Activated CD4-positive, alpha-beta T cell treated with anti-CD3 and anti-CD28 coated beads, Interleukin-2, Interleukin-6, amounts not matched to agents 100 ng/mL and 50 ng/mL, durations not matched to agents 16 hours and 8 hours (primary cell): ENCODE data around the gene HECA.
"Not testable (repeated sequence)": the region's sequence is repeated elsewhere in the genome, so short reads cannot be mapped to it uniquely, and the experiment has no call there.

Experiments used
- DNase-seq: peaks from one replicate; pipeline ENCODE4 v3.0.0-alpha.2; 2020

Gene HECA

DNA sequence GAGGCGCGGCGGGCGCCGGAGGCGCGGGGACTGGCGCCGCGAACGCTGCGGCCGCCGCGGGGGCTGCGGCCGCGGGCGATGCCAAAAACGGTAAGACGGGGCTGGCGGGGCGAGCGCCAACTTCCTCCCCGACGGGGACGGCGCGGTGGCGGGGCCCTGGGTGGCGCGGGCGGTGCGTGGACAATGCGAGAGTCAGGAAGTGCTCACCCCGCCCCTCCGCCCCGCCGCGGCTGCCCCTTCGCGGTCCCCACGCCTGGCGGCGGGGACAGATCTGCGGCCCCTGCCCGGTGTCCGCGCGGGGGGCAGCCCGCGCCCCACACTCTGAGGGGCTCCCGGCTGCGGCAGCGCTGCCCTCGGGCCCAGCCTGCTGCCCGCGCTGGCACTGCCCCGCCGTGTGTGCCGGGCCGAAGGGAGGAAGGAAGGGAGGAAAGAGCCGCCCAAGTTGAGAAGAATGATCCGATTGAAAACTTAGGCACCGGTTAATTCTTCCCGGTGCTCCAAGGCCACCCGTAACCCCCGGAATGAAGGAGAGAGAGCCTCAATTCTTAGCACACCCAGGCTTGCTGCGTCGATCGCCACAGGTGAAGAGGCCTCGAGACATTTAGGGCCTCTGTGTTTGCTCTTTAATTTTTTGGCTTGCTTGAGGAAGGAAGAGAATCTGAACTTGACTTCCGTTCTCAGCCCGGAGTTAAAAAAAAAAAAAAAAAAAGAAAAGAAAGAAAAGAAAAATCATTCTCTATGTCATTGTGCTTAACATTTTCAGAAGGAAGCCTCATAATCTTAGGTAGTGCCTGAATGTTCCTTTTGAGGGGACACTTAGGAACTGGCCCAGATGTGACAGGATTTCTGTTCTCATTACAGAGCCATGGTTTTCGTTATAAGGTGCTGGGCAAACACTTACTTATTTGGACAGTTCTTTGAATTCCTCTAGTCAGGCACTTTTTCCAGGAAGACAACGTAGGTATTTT lies 982 bp downstream of the HECA start:
- peak; percentile 57 for DNase-seq

DNA sequence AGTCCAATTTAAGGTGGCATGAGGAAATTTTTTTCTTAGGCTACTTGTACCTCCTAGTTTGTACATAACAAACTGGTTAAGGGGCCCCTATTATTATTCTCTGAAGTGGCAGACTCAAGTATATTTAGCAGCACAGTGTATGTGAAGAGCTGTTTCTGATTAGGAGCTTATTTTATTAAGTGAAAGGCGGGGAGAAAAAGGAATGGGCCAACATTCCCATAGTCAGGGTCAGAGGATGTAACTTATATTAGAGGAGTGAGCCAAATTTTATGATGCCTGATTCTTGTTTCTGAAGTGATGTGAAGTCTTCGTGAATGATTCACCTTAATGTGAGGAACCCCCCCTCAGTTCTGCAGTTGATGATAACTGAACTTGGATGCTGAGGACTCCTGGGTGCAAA lies 2.8 kb downstream of the HECA start:
- no peak for DNase-seq

DNA sequence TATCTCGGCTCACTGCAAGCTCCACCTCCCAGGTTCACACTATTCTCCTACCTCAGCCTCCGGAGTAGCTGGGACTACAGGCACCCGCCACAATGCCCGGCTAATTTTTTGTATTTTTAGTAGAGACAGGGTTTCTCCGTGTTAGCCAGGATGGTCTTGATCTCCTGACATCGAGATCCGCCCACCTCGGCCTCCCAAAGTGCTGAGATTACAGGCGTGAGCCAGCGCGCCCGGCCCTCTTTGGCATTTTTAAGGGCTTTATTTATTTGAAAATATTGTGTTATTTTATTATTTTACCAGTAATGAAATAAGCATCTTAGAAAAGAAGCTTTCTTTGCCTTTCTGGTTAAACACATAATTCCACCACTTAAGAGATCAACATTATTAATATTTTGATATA lies 6.0 kb downstream of the HECA start:
- DNase-seq = not testable (repeated sequence)

DNA sequence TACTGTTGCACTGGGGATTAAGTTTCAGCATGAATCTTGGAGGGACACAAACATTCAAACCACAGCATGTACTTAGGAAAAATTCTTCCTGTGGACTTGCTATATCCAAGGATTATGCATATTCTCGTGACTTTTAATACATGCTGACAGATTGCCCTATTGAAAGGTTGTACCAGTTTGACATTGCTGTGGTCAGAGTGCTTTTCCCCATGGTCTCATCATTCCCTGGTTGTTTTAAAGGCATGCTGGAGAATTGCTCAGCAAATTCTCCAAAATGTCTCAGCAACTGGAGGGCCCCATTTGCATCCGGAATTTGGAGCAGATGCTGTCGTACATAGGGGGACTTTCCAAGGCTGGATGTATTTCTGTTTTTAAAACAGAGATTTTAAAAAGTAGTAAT lies 7.4 kb downstream of the HECA start:
- no peak for DNase-seq

DNA sequence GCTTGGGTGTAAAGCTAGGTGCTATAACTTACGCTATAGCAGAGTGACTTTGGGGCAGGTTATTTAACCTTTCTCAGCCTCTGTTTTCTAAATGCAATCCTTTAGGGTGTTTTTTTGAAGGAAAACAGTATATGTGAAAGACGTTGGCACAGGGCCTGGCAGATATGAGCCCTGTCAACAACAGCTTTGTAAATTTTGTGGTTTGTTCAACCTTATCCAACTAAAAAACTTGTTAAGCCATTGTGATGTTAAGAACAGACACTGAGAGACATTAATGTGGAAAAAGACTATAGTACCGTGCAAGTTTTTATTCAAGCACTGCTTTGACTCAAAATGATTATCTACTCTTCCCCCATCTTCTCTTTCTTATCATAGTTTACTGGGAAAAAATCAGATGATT lies 8.2 kb downstream of the HECA start:
- DNase-seq = no peak

DNA sequence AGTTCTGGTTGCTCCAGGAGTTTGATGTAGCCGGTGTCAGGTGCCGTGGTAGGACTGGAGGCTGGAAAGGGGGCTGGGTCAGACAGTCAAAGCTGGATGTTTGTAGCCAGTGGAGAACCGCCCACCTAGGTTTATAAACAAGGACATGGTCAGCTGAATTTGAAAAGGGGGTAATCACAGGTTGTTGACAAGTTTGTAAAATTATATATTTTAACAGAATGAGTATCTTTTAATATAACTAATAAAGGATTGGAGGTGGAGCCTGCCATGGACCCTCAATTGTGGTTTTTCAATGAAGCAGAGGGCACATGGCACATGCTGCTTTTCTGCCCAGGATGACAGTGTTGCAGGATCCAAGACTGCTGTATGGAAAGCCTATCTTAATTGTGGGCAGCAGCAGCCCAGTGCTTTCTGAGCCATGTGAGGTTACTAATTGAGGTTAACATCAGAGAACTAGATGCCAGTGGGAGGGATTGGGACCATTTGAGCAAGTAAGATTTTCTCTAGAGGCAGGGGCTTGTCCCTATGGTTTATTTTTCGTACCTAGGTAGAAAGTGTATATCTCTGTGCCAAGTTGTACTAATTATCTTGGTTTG lies 9.7 kb downstream of the HECA start:
- peak; percentile 58 for DNase-seq

DNA sequence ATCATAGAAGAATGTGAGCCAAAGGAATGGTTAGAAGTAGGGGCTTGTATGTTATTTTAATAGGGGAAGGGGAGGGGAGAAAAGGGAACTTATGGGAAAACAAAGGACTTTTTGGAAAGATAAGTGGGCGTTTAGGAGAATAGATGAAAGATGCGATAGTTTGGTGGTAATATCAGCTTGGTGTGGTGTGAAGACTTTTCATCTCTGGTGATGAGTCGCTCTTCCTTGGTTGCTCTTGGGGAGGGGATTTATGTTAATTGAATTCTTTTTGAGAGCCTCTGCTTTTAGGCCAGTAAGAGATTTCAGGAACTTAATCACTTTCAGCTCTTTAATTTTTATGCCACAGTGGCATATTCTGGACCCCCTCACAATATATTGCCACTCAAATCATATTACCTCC lies 10.8 kb downstream of the HECA start:
- DNase-seq = no peak

DNA sequence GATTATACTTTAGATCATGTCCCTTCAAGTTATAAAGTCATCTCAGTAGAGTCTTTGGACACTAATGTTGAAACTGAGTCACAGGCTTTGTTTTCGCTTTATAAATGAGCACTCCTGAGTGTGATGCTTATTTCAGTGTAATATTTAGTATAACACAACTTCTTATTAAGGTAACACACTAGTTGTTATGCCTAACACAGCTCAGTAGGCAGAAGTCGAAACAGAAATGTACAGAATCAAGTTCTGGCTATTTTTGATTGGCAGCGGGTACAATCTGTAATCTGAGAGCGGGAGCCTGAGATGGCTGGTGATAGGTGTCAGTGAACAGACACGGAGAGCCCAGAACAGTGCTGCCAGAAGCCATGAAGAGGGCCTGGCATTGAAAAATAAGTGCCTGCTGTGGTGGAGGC lies 11.4 kb downstream of the HECA start:
- peak; percentile 80 for DNase-seq

DNA sequence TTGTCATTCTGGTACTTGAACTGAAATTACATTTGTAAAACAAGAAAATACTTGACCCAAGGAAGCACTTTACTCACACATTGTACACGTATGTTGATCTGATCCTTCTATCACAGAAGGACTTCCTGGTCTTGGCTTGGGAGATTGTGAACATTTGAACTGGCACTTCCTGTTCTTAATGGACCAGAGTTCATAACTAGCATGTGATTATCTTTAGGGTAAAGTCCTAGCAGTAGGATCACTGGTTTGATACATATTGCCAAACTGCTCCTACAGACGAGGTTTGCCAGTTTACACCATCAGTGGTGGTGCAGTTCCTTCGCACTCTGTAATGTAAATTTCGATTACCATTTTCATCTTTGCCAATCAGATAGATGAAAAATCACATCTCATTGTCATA lies 12.7 kb downstream of the HECA start:
- no peak for DNase-seq

DNA sequence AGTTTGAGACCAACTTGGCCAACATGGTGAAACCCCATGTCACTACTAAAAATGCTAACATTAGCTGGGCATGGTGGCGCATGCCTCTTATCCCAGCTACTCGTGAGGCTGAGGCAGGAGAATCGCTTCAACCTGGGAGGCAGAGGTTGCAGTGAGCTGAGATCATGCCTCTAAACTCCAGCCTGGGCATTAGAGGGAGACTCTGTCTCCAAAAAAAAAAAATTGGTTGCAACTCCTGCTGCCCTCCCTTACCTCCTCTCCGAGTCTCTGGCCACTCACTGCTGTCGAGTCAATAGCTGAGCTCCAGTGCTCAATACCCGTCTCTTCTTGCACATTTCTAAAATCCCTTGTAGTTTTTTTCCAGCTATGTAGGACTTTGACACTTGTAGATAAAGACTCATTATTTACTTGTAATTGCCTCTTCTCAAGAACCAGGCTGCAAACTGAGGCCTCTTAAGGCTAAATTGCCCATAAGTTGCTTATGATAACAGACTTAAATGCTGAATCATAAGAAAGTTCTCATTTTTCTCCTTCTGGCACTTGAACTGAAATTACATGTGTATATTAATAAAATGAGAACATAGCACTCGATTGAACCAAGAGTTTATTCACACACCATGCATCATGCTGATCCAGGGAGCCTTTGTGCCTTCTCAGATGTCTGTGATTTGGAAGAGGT lies 13.8 kb downstream of the HECA start:
- no peak for DNase-seq

DNA sequence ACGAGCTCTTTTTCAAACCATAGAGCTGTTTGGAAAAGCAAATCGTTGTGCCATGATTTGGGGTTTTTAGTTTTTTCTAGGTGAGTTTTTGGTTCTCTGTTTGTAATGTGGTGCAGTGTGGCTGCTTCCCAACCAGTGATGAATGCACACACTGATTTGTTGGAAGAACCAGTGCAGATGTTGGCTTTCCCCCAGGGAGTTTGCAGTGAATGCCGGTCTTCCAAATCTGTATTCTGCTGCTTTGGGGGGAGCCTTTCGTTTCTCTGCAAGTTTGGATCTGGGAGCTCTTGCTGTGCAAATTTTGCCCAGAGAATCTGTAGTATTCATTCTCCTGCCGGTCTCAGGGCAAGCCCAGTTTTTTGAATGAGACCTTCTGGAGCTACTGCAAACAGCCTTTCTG lies 14.5 kb downstream of the HECA start:
- DNase-seq = no peak

DNA sequence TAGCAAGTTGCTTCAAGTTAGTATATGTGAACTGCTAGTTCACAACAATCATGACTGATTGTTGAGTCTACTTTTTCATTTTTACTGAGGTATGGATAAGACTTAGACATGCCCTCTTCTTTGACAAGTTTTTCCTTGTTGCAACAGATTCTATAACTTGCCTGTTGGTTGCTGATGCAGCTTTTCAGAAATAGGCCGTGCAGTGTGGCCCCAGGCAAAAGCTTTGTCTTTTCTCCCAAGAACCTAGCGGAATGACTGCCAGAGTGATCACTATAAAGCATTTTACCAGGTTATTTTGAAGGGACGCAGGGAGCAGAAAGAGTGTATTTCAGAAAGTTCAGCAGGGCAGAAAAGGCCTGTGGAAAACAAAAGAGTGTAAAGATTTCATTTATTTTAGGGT lies 16.0 kb downstream of the HECA start:
- peak; percentile 55 for DNase-seq

DNA sequence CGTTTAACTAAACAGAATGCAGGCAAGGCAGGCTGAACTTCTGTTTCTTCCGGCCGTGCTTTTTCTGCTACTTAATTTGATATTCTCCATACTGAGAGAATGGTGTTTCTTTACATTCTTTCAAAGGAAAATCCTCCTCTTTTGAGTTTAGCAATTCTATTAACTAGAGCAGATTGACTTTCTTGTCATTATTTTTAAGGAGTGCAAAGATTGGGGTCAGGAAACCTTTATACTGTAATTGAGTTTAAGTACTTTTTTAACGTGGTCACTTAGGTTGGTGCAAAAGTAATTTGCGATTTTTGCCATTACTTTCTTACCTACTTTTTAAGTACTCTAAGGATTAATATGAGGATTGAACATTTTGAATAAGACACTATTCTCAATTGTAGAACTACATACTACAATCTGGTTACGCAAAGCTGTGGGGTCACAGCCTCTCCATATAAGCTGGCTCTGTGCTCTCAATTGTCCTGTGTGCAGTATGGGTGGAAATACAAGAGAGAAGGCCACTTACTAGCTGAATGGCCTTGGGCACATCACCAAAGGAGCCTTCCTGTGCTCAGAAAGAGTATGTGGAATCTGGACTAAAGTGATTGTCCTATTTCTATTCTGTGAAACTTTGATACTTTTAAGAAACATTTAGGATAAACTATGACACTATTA lies 16.7 kb downstream of the HECA start:
- DNase-seq = no peak

DNA sequence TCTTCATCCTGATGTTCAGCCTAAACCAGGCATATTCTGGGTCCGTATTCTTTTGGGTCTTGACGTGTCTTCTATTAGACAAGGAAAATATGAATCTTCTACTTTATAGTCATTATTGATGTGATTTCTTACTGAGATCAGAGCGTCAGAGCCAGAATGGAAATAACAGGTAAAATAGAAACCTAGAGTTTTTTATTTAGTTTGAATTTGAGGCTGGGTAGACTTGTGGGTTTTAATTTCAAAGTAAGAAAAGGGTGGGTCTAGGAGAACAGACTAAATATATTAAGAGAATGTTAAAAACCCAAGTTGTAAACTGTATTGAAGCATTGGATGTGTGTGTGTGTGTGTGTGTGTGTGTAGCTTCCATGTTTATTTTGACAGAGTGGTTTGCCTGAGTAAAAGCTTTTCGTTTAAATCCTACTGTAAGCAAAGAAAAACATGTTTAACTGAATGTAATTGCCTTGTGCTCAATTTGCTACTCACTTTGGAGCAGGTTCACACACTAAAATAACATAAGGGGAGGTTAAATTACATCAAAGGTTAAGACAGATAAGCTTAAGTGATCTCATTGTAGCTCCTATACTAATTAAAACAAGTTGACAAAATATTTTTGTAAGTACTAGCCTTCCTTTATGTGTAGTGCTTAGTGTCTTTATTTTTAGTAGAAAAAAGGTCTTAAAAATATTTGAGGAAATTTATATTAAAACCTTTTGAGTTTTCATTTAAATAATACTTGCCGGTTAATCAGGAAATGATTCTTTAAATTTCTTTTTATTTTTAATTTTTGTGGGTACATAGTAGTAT lies 17.4 kb downstream of the HECA start:
- peak; percentile 54 for DNase-seq

DNA sequence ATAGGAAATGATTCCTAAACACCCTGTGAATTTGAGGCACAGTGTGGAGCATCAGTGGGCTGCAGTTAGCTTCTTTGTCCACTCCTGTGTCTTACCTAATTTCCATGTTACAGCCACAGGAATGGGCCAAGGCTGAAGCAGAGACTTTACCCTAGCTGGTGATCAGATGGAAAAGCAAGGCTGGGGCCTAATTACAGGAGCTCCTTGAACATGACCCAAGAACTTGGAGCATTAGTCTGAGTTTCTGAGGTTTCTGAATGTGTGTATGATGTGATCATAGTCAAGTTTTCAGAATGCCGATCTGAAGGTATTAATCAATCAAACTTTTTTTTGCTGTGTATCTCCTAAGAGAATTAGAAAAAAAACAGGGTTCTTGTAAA lies 18.0 kb downstream of the HECA start:
- DNase-seq = peak; percentile 54

DNA sequence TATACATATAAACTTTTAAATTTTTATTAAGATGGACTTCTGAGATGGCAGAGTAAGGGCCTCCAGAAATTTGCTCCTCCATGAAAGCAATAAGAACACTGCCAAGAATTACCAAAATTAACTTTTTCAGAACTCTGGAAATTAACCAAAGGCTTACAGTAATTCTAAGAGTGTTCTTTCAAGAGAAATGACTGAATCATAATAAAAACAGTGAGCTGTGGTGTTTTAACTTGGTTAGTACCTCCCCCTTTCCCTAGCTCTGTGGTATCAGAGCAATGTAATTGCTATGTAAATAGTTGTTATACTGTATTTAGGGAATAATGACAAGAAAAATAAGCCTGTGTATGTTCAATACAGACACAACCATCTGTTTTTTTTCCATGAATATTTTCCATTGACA lies 19.0 kb downstream of the HECA start:
- DNase-seq = peak; percentile 70

DNA sequence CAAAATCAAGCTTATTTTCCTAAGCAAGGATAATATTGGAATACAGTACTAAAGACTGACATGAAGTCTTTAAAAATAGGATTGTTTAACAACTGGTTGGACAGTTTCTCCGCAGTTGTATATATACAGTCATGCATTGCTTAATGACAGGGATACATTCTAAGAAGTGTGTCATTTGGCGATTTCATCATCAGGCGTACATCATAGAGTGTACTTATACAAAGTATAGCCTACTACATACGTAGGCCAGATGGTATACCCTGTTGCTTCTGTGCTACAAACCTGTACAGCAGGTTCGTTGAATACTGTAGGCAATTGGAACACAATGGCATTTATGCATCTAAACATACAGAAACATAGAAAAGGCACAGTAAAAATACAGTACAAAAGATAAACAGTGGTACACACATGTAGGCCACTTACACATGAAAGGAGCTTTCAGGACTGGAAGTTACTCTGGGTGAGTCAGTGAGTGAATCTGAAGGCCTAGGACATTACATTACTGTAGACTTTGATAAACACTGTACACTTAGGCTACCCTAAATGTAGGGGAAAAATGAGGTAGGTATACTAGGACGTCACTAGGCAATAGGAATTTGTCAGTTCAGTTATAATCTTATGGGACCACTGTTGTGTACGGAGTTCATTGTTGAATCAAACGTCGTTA lies 20.1 kb downstream of the HECA start:
- DNase-seq = no peak

DNA sequence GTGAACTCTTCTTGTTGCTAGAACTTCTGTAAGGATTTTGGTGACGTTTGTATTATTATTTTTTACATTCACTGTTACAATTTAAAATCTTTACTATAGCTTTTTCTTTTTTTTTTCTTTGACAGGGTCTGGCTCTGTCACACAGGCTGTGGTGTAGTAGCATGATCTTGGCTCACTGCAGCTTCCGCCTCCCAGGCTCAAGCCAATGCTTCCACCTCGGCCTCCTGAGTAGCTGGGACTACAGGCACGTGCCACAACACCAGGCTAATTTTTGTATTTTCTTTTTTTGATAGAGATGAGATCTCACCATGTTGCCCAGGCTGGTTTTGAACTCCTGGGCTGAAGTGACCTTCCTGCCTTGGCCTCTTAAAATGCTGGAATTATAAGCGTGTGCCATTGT lies 21.2 kb downstream of the HECA start:
- no peak for DNase-seq

DNA sequence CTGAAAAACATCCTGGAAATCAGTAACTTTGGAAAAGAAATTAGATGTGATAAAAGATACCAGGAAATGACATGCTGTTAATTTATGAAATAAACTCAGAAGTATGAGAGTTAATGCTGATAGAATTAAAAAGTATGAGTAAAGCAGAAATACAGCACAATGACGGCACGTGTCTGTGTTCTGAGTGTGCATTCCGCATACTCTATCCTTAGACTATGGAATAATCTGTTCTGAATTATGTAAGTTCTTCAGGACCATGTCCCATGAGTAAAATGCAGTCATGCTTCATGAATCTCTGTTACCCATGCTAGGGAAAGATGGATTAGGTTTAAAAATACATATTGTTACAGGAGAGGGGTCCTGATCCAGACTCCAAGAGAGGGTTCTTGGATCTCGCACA lies 21.7 kb downstream of the HECA start:
- DNase-seq = no peak

DNA sequence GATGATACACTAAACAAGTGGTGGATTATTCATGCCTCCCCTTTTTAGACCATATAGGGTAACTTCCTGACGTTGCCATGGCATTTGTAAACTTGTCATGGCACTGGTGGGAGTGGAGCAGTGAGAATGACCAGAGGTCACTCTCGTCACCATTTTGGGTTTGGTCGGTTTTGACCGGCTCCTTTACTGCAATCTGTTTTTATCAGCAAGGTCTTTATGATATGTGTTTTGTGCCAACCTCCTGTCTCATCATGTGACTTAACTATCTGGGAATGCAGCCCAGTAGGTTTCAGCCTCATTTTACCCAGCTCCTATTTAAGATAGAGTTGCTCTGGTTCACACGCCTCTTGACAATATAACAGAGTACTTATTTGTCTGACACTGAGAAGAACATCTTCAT lies 22.2 kb downstream of the HECA start:
- DNase-seq = not testable (repeated sequence)

DNA sequence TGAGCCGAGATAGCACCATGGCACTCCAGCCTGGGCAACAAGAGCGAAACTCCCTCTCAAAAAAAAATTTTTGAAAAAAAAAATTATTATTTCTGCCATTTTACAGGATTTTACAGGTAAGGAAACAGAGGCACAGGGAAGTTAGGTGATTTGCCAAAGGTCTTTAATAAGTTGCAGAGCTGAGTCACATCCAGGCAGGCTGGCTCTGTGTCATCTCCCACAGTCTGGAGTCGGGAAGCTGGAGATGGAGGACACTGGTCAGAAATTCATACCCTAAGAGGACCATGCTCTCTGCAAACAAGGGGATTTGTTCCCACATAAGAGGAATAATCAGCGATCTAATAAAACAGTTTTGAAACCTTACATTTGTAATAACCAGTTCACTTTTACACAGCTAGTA lies 24.1 kb downstream of the HECA start:
- DNase-seq = no peak

DNA sequence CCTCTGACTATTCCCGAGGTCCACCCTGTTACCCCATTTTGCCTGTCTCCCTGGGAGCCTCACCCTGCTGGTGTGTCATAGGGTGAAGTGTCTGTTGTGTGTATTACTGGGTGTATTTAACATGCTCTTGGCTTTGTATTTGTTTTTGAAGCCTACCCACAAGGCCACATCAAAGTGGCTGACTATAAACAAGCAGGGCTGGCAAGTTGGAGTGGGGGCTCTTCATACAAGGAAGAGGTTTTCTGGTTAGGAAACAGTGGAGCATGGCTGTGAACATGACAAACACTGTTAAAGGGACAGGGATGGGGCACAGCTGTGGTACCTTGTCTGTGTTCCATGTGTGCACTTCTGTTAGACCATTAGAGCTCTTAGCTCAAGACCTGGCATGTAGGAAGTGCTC lies 26.3 kb downstream of the HECA start:
- peak; percentile 74 for DNase-seq
